Measurements from ENCODE around the gene SERPINB10. TPM values are rescaled to one million over a fixed set of nuclear protein-coding genes. Genes with fewer than 3 reads are reported as not detected.

SERPINB10 gene
- total RNA-seq, 1 donor from 2014 or later: not detected

- DNase-seq (ENCODE audit: low spot score, unreplicated experiment): no peak
- H3K9me3 Mint-ChIP-seq (ENCODE audit: low read depth): no peaks in the 10 kb centered on the region
- peaks cover 13% of the 10 kb centered on the region for H3K27me3 Mint-ChIP-seq
These were observed 1.1 kb downstream of the SERPINB10 start for GRCh38 chr18:63908858-63909257.

GRCh38 chr18:63909870-63910269 lies 2.1 kb downstream of the SERPINB10 start:
- no peak for DNase-seq (ENCODE audit: low spot score, unreplicated experiment)
- H3K36me3 Mint-ChIP-seq (ENCODE audit: insufficient read depth): no peaks in the 10 kb centered on the region
- H3K4me1 Mint-ChIP-seq (ENCODE audit: low read depth): no peaks in the 10 kb centered on the region
- H3K27ac Mint-ChIP-seq: no peak overlapping the region
- H3K4me3 Mint-ChIP-seq (ENCODE audit: low read depth): no peak overlapping the region
- no peak for TF ChIP-seq CTCF (IDR thresholded peaks at IDR 0.05; ENCODE audit: unreplicated experiment)
- no peaks in the 10 kb centered on the region for H3K9me3 Mint-ChIP-seq (ENCODE audit: low read depth)
- peaks cover 9% of the 10 kb centered on the region for H3K27me3 Mint-ChIP-seq

More at GRCh38 chr18:63908858-63909257, 1.1 kb downstream of the SERPINB10 start:
- Mint-ChIP-seq H3K4me3 (ENCODE audit: low read depth) (no peak overlapping the region), H3K36me3 (ENCODE audit: insufficient read depth) (no peaks in the 10 kb centered on the region), H3K4me1 (ENCODE audit: low read depth) (no peaks in the 10 kb centered on the region), H3K27ac (no peak overlapping the region)
- no peak for TF ChIP-seq CTCF (IDR thresholded peaks at IDR 0.05; ENCODE audit: unreplicated experiment)

- peaks cover 26% of the 10 kb centered on the region for H3K27me3 Mint-ChIP-seq
These were observed 10.1 kb downstream of the SERPINB10 start for GRCh38 chr18:63917817-63918216.

GRCh38 chr18:63922049-63922448 lies 14.3 kb downstream of the SERPINB10 start:
- H3K4me3 Mint-ChIP-seq (ENCODE audit: low read depth): no peak overlapping the region
- H3K27ac Mint-ChIP-seq: no peak overlapping the region
- H3K9me3 Mint-ChIP-seq (ENCODE audit: low read depth): no peaks in the 10 kb centered on the region
- TF ChIP-seq CTCF (IDR thresholded peaks at IDR 0.05; ENCODE audit: unreplicated experiment): no peak
- DNase-seq (ENCODE audit: low spot score, unreplicated experiment): no peak
- H3K27me3 Mint-ChIP-seq: peaks cover 33% of the 10 kb centered on the region
- no peaks in the 10 kb centered on the region for H3K36me3 Mint-ChIP-seq (ENCODE audit: insufficient read depth)
- peaks cover 1% of the 10 kb centered on the region for H3K4me1 Mint-ChIP-seq (ENCODE audit: low read depth)

More at GRCh38 chr18:63917817-63918216, 10.1 kb downstream of the SERPINB10 start:
- no peak for TF ChIP-seq CTCF (IDR thresholded peaks at IDR 0.05; ENCODE audit: unreplicated experiment)
- Mint-ChIP-seq H3K36me3 (ENCODE audit: insufficient read depth) (no peaks in the 10 kb centered on the region), H3K4me3 (ENCODE audit: low read depth) (no peak overlapping the region), H3K27ac (no peak overlapping the region), H3K9me3 (ENCODE audit: low read depth) (no peaks in the 10 kb centered on the region), H3K4me1 (ENCODE audit: low read depth) (peaks cover 1% of the 10 kb centered on the region)
- no peak for DNase-seq (ENCODE audit: low spot score, unreplicated experiment)

- no peak for DNase-seq (ENCODE audit: low spot score, unreplicated experiment)
- no peak overlapping the region for H3K4me3 Mint-ChIP-seq (ENCODE audit: low read depth)
- no peaks in the 10 kb centered on the region for H3K36me3 Mint-ChIP-seq (ENCODE audit: insufficient read depth)
- H3K4me1 Mint-ChIP-seq (ENCODE audit: low read depth): peaks cover 1% of the 10 kb centered on the region
- TF ChIP-seq CTCF (IDR thresholded peaks at IDR 0.05; ENCODE audit: unreplicated experiment): no peak
- no peaks in the 10 kb centered on the region for H3K9me3 Mint-ChIP-seq (ENCODE audit: low read depth)
- peaks cover 24% of the 10 kb centered on the region for H3K27me3 Mint-ChIP-seq
- no peak overlapping the region for H3K27ac Mint-ChIP-seq
These were observed 16.8 kb downstream of the SERPINB10 start for GRCh38 chr18:63924551-63924950.

Measured in progenitor cell of endocrine pancreas (in vitro differentiated cells).